Activated T-cell treated with anti-CD3 and anti-CD28 coated beads, Interleukin-2, amount 50 U/mL, for 4 hours (primary cell): ENCODE data around the gene GJA10. TPM values are rescaled to one million over a fixed set of nuclear protein-coding genes. Genes with fewer than 3 reads are reported as not detected.
A peak's percentile ranks its signal among the peaks of the same experiment; 100 is the strongest.

ENCODE experiments used
- ATAC-seq, 2 donors: fragments of 200-7000 bp; cut with Tn5 transposase; one replicate each; pipeline ENCODE4 v1.10.0; 2021
- DNase-seq: peaks from one replicate; pipeline ENCODE4 v3.0.0-alpha.2; 2020
- H3K27me3 Mint-ChIP-seq: one replicate; pipeline ENCODE4 v1.8.0; 2021; ENCODE audit warnings: low read depth, mixed read lengths
- H3K36me3 Mint-ChIP-seq: one replicate; pipeline ENCODE4 v1.8.0; 2022; ENCODE audit warnings: mixed read lengths; ENCODE audit not compliant: insufficient read depth
- H3K4me1 Mint-ChIP-seq: one replicate; pipeline ENCODE4 v1.8.0; 2021; ENCODE audit warnings: low read depth, mixed read lengths
- H3K4me3 Mint-ChIP-seq: one replicate; pipeline ENCODE4 v1.8.0; 2021; ENCODE audit warnings: mild to moderate bottlenecking, moderate library complexity, mixed read lengths
- H3K9me3 Mint-ChIP-seq: one replicate; pipeline ENCODE4 v1.8.0; 2021; ENCODE audit warnings: mixed read lengths
- total RNA-seq, 3 donors: library from RNA; stranded (reverse); gene quantifications; one replicate each; pipeline ENCODE4 v1.2.1, GENCODE V29; 2021

GJA10 gene
- total RNA-seq, 3 donors from 2014 or later = not detected

- Mint-ChIP-seq H3K9me3 (no peaks in the 10 kb centered on the region), H3K4me1 (peaks cover 42% of the 10 kb centered on the region), H3K4me3 (no peak overlapping the region), H3K36me3 (peaks cover 45% of the 10 kb centered on the region), H3K27me3 (no peaks in the 10 kb centered on the region)
- no peak for DNase-seq
- ATAC-seq = no peak
Observed at GRCh38 chr6:89927791-89928550, 33.7 kb downstream of the GJA10 start.

DNA sequence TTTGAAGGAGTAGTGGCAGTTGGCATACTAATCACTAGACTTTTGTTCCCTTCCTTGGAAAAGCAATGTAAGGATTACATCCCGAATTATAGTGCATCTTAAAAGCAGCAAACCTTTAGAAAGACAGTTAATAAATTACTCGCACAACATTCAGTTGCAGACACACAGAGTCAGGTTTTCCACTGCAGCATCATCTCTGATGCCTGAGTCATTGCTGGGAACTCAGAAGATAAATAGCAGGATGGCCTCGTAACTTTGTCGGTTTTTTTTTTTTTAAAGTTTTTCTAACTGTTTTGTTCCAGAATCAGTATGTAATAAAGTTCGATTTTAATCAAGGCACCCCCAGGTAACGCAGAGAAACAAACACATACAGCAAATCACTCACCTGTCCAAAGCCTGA, 34.3 kb downstream of the GJA10 start:
- ATAC-seq = peak; percentile 32 to 44
- Mint-ChIP-seq H3K36me3 (peaks cover 50% of the 10 kb centered on the region), H3K27me3 (no peaks in the 10 kb centered on the region), H3K4me1 (peaks cover 46% of the 10 kb centered on the region), H3K4me3 (no peak overlapping the region), H3K9me3 (no peaks in the 10 kb centered on the region)
- no peak for DNase-seq

DNA sequence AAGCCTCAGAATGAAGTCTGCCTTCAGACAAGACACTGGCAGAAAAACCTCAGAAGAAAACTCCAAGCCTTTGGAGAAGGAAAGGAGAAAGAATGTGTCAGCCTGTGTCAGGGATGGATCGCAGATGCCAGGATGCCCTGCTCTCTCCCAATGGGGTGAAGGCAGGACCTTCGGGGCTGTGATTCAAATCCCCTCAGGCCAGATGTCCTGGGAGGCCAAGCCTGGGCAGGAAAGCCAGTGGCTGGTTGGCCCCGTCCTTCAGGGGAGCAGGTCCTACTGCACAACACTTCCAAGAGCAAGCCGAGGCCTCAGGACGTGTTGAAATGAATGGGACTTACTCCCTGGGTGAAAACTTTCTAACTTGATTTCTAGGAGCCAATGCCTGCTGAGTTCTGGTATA, 36.5 kb downstream of the GJA10 start:
- Mint-ChIP-seq H3K4me3 (no peak overlapping the region), H3K4me1 (peaks cover 41% of the 10 kb centered on the region), H3K9me3 (no peaks in the 10 kb centered on the region), H3K27me3 (no peaks in the 10 kb centered on the region), H3K36me3 (peaks cover 60% of the 10 kb centered on the region)
- DNase-seq = no peak
- ATAC-seq = no peak

DNA sequence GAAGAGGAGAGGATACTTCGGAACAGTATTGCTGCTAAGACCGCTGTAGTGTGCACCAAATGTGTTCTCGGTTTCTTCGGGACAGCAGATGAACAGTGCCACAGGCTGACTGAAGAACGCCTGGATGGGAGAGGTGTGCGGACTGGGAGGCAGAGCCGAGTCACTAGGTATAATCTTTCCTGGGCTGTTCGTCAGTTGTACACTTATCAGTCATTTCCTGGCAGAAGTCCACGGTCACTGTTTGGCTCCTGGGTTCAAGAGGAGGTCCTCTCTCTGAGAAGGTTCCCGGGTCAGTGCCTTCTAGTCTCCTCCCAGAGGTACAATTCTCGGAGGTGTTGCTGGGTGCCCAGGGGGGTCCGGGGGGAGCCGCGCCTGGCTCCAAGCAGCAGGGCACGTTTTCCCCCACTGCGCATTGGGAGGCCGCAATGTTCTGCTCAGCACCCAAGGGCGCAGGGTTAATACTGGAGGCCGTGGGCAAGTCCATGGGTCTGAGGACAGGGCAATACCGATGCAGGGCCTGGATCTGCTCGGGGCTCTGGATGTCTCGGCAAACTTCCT, 38.1 kb downstream of the GJA10 start:
- no peak for ATAC-seq
- no peaks in the 10 kb centered on the region for H3K27me3 Mint-ChIP-seq
- no peaks in the 10 kb centered on the region for H3K9me3 Mint-ChIP-seq
- DNase-seq = no peak
- no peak overlapping the region for H3K4me3 Mint-ChIP-seq
- H3K4me1 Mint-ChIP-seq = peaks cover 29% of the 10 kb centered on the region
- peaks cover 69% of the 10 kb centered on the region for H3K36me3 Mint-ChIP-seq

DNA sequence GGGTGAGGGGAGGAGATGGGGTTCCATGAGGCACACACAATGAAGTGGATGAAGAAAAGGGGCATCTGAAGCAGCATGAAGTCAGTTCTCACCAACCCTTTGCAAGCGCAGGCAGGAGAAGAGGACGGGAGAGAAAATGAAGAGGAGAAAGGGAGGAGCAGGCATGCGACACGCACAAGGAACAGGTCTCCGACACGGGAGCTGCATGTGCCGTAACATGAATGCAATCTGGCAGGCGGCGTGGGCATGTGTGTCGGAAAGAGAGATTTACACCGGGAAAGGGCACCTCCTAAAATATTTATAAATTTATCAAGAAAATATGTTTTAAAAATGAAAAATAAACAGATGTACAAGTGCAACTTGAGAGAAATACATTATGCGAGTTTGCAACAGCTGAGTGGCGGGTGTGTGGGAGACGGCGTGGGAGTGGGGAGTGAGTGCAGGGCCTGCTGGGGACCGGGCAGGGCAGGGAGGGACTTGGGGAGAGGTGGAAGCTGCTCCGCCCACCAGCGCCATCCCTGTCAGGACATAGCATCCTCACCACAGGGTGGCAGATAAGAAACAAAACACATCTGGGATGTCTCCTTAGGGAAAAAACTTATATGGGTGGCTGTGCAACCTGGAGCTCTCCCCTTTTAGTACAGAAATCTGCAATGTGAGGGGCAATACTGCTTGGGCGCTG, 40.6 kb downstream of the GJA10 start:
- H3K36me3 Mint-ChIP-seq = peaks cover 63% of the 10 kb centered on the region
- H3K4me1 Mint-ChIP-seq = peaks cover 11% of the 10 kb centered on the region
- ATAC-seq = no peak
- H3K27me3 Mint-ChIP-seq = no peaks in the 10 kb centered on the region
- no peaks in the 10 kb centered on the region for H3K9me3 Mint-ChIP-seq
- DNase-seq = no peak
- H3K4me3 Mint-ChIP-seq = no peak overlapping the region

DNA sequence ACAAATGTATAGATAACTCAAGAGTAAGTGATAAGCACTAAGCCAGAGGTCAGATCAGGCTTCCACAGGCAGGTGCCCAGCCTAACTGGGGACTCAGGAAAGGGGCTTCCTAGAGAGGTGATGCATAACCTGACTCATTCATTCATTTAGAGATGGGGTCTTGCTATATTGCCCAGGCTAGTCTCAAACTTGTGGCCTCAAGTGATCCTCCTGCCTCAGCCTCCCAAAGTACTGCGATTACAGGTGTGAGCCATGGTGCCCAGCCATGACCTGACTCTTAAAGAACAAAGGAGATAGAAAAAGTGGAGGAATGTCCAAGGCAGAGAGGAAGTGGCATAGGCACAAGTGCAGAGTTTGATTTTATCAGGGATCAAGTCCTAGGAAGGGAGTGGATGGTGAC, 41.9 kb downstream of the GJA10 start:
- DNase-seq (no peak), ATAC-seq (no peak)
- Mint-ChIP-seq H3K27me3 (no peaks in the 10 kb centered on the region), H3K4me1 (peaks cover 18% of the 10 kb centered on the region), H3K4me3 (no peak overlapping the region), H3K36me3 (peaks cover 65% of the 10 kb centered on the region), H3K9me3 (no peaks in the 10 kb centered on the region)

- no peak for ATAC-seq
- Mint-ChIP-seq H3K4me1 (peaks cover 24% of the 10 kb centered on the region), H3K4me3 (no peak overlapping the region), H3K36me3 (peaks cover 56% of the 10 kb centered on the region), H3K27me3 (no peaks in the 10 kb centered on the region), H3K9me3 (no peaks in the 10 kb centered on the region)
- no peak for DNase-seq
Observed at GRCh38 chr6:89938014-89938413, 43.7 kb downstream of the GJA10 start.

GRCh38 chr6:89939144-89939543, 44.9 kb downstream of the GJA10 start:
- Mint-ChIP-seq H3K4me3 (no peak overlapping the region), H3K27me3 (no peaks in the 10 kb centered on the region), H3K4me1 (peaks cover 25% of the 10 kb centered on the region), H3K9me3 (no peaks in the 10 kb centered on the region), H3K36me3 (peaks cover 55% of the 10 kb centered on the region)
- ATAC-seq (peak; percentile 50 to 56), DNase-seq (no peak)

- no peaks in the 10 kb centered on the region for H3K9me3 Mint-ChIP-seq
- no peak overlapping the region for H3K4me3 Mint-ChIP-seq
- H3K4me1 Mint-ChIP-seq = peaks cover 38% of the 10 kb centered on the region
- no peaks in the 10 kb centered on the region for H3K27me3 Mint-ChIP-seq
- H3K36me3 Mint-ChIP-seq = peaks cover 56% of the 10 kb centered on the region
- DNase-seq (peak; percentile 53), ATAC-seq (peak; percentile 75 to 80)
Observed at GRCh38 chr6:89940225-89941027, 46.2 kb downstream of the GJA10 start.

DNA sequence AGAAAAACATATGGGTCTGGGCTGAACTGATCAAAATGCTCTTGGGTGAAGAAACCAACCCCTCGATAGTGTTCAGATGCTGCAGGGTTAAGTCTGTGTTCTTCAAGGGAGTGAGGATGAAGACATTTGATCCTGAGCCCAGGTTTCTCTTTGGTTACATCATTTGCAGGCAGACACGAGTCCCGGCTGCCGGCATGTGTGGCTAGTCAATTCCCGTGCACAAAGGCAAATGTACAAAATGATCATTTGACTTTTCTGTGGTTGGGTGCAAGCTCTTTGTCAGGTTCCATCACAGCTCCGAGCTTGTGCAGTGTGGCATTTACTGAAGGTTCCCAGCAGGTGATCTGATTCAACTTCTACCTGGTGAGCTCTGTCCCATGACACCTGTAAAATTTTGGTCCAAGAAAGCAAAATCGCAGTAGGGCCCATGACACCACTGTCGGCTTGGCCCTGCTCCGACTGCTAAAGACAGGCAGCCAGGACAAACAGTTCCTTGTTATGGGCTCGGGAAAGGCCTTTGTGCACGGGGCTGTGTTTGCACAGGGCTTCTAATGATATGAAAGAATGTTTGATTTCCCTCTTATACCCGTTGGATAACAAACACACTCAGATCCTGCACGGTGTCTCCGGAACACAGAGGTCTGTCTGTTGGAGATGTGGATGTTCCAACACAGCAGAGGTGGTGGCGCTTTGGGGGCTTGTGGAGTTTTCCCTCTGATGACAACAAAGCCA, 46.9 kb downstream of the GJA10 start:
- Mint-ChIP-seq H3K27me3 (no peaks in the 10 kb centered on the region), H3K36me3 (peaks cover 53% of the 10 kb centered on the region), H3K4me3 (no peak overlapping the region), H3K9me3 (no peaks in the 10 kb centered on the region), H3K4me1 (peaks cover 41% of the 10 kb centered on the region)
- ATAC-seq = no peak
- DNase-seq = no peak

GRCh38 chr6:89941763-89942497, 47.7 kb downstream of the GJA10 start:
- DNase-seq (no peak), ATAC-seq (no peak)
- Mint-ChIP-seq H3K27me3 (no peaks in the 10 kb centered on the region), H3K9me3 (no peaks in the 10 kb centered on the region), H3K4me1 (peaks cover 45% of the 10 kb centered on the region), H3K36me3 (peaks cover 55% of the 10 kb centered on the region), H3K4me3 (no peak overlapping the region)

GRCh38 chr6:89942601-89943000, 48.3 kb downstream of the GJA10 start:
- peaks cover 53% of the 10 kb centered on the region for H3K36me3 Mint-ChIP-seq
- peaks cover 45% of the 10 kb centered on the region for H3K4me1 Mint-ChIP-seq
- H3K27me3 Mint-ChIP-seq = no peaks in the 10 kb centered on the region
- H3K9me3 Mint-ChIP-seq = no peaks in the 10 kb centered on the region
- no peak for DNase-seq
- ATAC-seq = no peak
- no peak overlapping the region for H3K4me3 Mint-ChIP-seq

- peaks cover 39% of the 10 kb centered on the region for H3K4me1 Mint-ChIP-seq
- no peak overlapping the region for H3K4me3 Mint-ChIP-seq
- no peaks in the 10 kb centered on the region for H3K9me3 Mint-ChIP-seq
- peaks cover 40% of the 10 kb centered on the region for H3K36me3 Mint-ChIP-seq
- no peak for DNase-seq
- no peaks in the 10 kb centered on the region for H3K27me3 Mint-ChIP-seq
- ATAC-seq = peak in 1 of 2 donors; percentile 9
Observed at GRCh38 chr6:89944181-89944755, 50.0 kb downstream of the GJA10 start.
